ENCODE data around the gene TBCE.
"Not testable (repeated sequence)": the region's sequence is repeated elsewhere in the genome, so short reads cannot be mapped to it uniquely, and the experiment has no call there.

Gene TBCE

GRCh38 chr1:235450886-235451483 is 83.8 kb downstream of the TBCE start:
- H3K4me3 ChIP-seq (ENCODE audit: low read depth, low read length), result no peak overlapping the region
- DNase-seq (ENCODE audit: low read depth), result no peak
- TF ChIP-seq, protein P1, sequence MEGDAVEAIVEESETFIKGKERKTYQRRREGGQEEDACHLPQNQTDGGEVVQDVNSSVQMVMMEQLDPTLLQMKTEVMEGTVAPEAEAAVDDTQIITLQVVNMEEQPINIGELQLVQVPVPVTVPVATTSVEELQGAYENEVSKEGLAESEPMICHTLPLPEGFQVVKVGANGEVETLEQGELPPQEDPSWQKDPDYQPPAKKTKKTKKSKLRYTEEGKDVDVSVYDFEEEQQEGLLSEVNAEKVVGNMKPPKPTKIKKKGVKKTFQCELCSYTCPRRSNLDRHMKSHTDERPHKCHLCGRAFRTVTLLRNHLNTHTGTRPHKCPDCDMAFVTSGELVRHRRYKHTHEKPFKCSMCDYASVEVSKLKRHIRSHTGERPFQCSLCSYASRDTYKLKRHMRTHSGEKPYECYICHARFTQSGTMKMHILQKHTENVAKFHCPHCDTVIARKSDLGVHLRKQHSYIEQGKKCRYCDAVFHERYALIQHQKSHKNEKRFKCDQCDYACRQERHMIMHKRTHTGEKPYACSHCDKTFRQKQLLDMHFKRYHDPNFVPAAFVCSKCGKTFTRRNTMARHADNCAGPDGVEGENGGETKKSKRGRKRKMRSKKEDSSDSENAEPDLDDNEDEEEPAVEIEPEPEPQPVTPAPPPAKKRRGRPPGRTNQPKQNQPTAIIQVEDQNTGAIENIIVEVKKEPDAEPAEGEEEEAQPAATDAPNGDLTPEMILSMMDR (IDR thresholded peaks at IDR 0.05; ENCODE audit: control insufficient read depth, extremely low read depth, insufficient read depth), result no peak

DNA sequence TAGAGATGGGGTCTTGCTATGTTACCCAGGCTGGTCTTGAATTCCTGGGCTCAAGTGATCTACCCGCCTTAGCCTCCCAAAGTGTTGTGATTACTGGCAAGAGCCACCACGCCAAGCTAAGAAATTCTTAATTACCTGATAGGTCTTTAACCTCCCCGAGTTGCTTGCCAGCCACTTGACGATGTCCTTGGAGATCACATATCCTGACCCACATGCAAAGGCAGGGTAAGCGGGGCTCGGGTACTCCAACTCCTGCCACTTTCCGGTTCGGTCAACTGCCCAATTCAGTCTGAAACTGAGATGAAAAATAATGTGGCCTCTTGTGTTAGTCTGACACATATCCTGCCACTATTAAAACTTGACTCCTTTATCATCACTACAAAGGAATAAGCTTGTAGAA is 86.8 kb downstream of the TBCE start:
- TF ChIP-seq, protein P1 (IDR thresholded peaks at IDR 0.05; ENCODE audit: control insufficient read depth, extremely low read depth, insufficient read depth), result no peak
- no peak for DNase-seq (ENCODE audit: low read depth)
- H3K4me3 ChIP-seq (ENCODE audit: low read depth, low read length), result no peak overlapping the region

GRCh38 chr1:235455097-235455496 is 87.9 kb downstream of the TBCE start:
- no peak overlapping the region for H3K4me3 ChIP-seq (ENCODE audit: low read depth, low read length)
- no peak for DNase-seq (ENCODE audit: low read depth)
- TF ChIP-seq, protein P1 (IDR thresholded peaks at IDR 0.05; ENCODE audit: control insufficient read depth, extremely low read depth, insufficient read depth), result no peak

- H3K4me3 ChIP-seq (ENCODE audit: low read depth, low read length), result no peak overlapping the region
- TF ChIP-seq, protein P1 (IDR thresholded peaks at IDR 0.05; ENCODE audit: control insufficient read depth, extremely low read depth, insufficient read depth), result no peak
- DNase-seq (ENCODE audit: low read depth), result no peak
These were observed 88.6 kb downstream of the TBCE start for GRCh38 chr1:235455823-235456222.

- H3K4me3 ChIP-seq (ENCODE audit: low read depth, low read length); DNase-seq (ENCODE audit: low read depth): not testable (repeated sequence)
These were observed 90.6 kb downstream of the TBCE start for GRCh38 chr1:235457856-235458255.

- TF ChIP-seq, protein P1 (IDR thresholded peaks at IDR 0.05; ENCODE audit: control insufficient read depth, extremely low read depth, insufficient read depth), result no peak
- no peak overlapping the region for H3K4me3 ChIP-seq (ENCODE audit: low read depth, low read length)
- no peak for DNase-seq (ENCODE audit: low read depth)
These were observed 93.5 kb downstream of the TBCE start for GRCh38 chr1:235460770-235461169.

DNA sequence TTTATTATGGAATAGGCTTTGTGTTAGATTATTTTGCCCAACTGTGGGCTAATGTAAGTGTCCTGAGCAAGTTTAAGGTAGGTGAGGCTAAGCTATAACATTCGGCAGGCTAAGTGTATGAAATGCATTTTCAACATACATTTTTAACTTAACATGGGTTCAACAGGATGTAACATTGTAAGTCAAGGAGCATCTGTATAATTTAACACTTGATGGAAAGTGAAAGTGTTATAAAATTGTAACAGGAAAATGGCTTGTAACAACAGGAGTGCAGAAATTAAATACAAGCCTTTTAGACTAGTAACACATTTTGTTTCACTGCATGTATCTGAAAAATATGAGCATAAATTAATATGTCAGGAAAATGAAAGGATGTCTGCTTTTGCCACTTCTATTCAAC is 94.7 kb downstream of the TBCE start:
- no peak for DNase-seq (ENCODE audit: low read depth)
- H3K4me3 ChIP-seq (ENCODE audit: low read depth, low read length), result no peak overlapping the region
- TF ChIP-seq, protein P1 (IDR thresholded peaks at IDR 0.05; ENCODE audit: control insufficient read depth, extremely low read depth, insufficient read depth), result no peak

DNA sequence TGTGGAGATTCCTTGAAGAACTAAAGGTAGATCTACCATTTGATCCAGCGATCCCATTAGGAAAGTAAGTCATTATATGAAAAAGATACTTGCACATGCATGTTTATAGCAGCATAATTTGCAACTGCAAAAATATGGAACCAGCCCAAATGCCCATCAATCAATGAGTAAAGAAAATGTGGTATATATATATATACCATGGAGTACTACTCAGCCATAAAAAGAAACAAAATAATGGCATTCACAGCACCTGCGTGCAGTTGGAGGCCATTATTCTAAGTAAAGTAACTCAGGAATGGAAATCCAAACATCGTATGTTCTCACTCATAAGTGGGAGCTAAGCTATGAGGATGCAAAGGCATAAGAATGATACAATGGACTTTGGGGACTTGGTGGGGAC is 95.6 kb downstream of the TBCE start:
- H3K4me3 ChIP-seq (ENCODE audit: low read depth, low read length); DNase-seq (ENCODE audit: low read depth): not testable (repeated sequence)
